ENCODE data around the gene TRH.
"Not testable (repeated sequence)": the region's sequence is repeated elsewhere in the genome, so short reads cannot be mapped to it uniquely, and the experiment has no call there.

DNA sequence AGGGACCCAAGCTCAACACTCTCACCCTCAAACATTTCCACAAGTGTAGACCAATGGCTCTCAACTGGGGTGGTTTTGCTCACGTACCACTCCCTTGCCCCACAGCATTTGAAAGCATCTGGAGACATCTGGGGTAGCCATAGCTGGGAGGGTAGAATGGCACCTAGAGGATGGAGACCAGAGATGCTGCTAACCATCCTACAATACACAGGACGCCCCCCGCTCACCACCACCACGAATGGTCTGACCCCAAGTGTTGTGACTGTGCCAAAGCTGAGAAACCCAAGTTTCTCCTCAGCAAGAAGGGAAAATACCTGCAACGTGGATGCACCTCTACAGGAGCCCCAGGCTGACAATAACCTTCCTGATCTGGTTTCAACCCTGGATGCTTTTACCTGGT is 24.7 kb downstream of the TRH start:
- not testable (repeated sequence) for TF ChIP-seq USF2 (CRISPR knock-in tag; IDR thresholded peaks at IDR 0.05); ATF3 (CRISPR knock-in tag; conservative IDR thresholded peaks at IDR 0.05); MLX (CRISPR knock-in tag; IDR thresholded peaks at IDR 0.05); MYBL2 (CRISPR knock-in tag; IDR thresholded peaks at IDR 0.05); ETV6 (CRISPR knock-in tag; IDR thresholded peaks at IDR 0.05); NFYB (CRISPR knock-in tag; conservative IDR thresholded peaks at IDR 0.05; ENCODE audit: low read depth)
